Upper lobe of left lung (tissue), 6 donors: ENCODE measurements around the gene SLC22A2. TPM values are rescaled to one million over a fixed set of nuclear protein-coding genes. Genes with fewer than 3 reads are reported as not detected.

ENCODE experiments used
- ATAC-seq, 2 donors: fragments of 200-7000 bp; cut with Tn5 transposase; one replicate each; pipeline ENCODE4 v1.9.1; 2022; ENCODE audit warnings: mild to moderate bottlenecking in 2 of 2, moderate library complexity in 2 of 2; ENCODE audit not compliant: low FRiP score in 2 of 2
- DNase-seq, 2 donors: peaks; one replicate each; pipeline ENCODE4 v3.0.0-alpha.2; 2019 to 2020
- H3K27ac ChIP-seq, 4 donors: fragments of 200-600 bp; sonication (generic); one replicate each; pipeline ENCODE4 v1.5.1; 2016 to 2019
- H3K27me3 ChIP-seq, 4 donors: fragments of 200-600 bp; sonication (generic); one replicate each; pipeline ENCODE4 v1.5.1; 2017 to 2019
- H3K36me3 ChIP-seq, 4 donors: fragments of 200-600 bp; sonication (generic); one replicate each; pipeline ENCODE4 v1.5.1; 2016 to 2019
- H3K4me1 ChIP-seq, 4 donors: fragments of 200-600 bp; sonication (generic); one replicate each; pipeline ENCODE4 v1.5.1; 2018 to 2019
- H3K4me3 ChIP-seq, 4 donors: fragments of 200-600 bp; sonication (generic); one replicate each; pipeline ENCODE4 v1.5.1; 2017 to 2019; ENCODE audit warnings: mild to moderate bottlenecking in 2 of 4, moderate library complexity in 1 of 4
- H3K9me3 ChIP-seq, 4 donors: fragments of 200-600 bp; sonication (generic); one replicate each; pipeline ENCODE4 v1.5.1; 2018 to 2019
- CTCF ChIP-seq, 6 experiments: fragments of 450-650 bp in 4 of 6; fragments of 200-600 bp in 2 of 6; sonication (generic) in 2 of 6; IDR thresholded peaks; one replicate each; pipeline ENCODE4 v1.5.1; 2016 to 2019; ENCODE audit warnings: antibody characterized with exemption in 6 of 6
- EP300 ChIP-seq, 4 donors: sonication (generic); formaldehyde crosslinking; IDR thresholded peaks; one replicate each; pipeline ENCODE4 v1.5.1; 2017; ENCODE audit warnings: antibody characterized with exemption in 4 of 4, control low read depth in 2 of 4
- POLR2A ChIP-seq, 4 donors: fragments of 450-650 bp; IDR thresholded peaks; one replicate each; pipeline ENCODE4 v1.5.1; 2016 to 2017; ENCODE audit warnings: antibody characterized with exemption in 4 of 4, mild to moderate bottlenecking in 2 of 4
- POLR2AphosphoS5 ChIP-seq, 2 donors: sonication (generic); formaldehyde crosslinking; IDR thresholded peaks; one replicate each; pipeline ENCODE4 v1.5.1; 2017; ENCODE audit warnings: antibody characterized with exemption in 2 of 2
- WGBS, 2 donors: methylation state at CpG; one replicate each; pipeline ENCODE4 v1.1.5; 2017 to 2018; 5-methylcytosine and 5-hydroxymethylcytosine counted together
- total RNA-seq, 6 donors: library from RNA; depleted of rRNA in 4 of 6; stranded (reverse); fragments of >200 nt in 4 of 6; gene quantifications; one replicate each; pipeline versions ENCODE4 v1.1.0 to v1.2.1, GENCODE V29; 2016 to 2021
- donor health status: DM: no; HTN: no; CAD: no; lungs with moderate emphysema.
- donor health status: DM: no; HTN: yes; CAD: no; lungs with severe emphysema.

The SLC22A2 gene
- total RNA-seq, 6 donors from 2014 or later = not detected

DNA sequence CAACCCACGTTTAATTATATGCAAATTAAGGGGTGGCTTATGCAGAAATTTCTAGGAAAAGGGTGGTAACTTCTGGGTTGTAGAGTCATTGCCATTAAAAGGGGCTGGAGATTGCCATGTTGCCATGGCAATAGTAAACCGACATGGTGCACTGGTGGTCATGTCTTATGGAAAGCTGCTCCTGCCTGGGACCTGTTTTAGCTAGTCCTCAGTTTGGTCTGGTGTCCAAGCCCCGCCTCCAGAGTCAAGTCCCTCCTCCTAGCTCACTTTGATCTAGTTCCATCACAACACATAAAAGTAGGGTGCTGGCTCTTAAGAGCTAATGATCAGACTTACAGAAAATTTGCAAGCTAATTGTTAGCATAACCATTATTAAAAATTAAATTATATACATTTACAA, 5.3 kb downstream of the SLC22A2 start:
- Histone ChIP-seq H3K4me1 (no peaks in the 10 kb centered on the region), H3K36me3 (no peaks in the 10 kb centered on the region), H3K9me3 (no peaks in the 10 kb centered on the region), H3K27ac (no peak overlapping the region), H3K4me3 (no peak overlapping the region), H3K27me3 (no peaks in the 10 kb centered on the region)
- no peak for ATAC-seq
- no peak for TF ChIP-seq EP300 (IDR thresholded peaks at IDR 0.05)
- TF ChIP-seq CTCF (IDR thresholded peaks at IDR 0.05) = no peak
- no peak for TF ChIP-seq POLR2AphosphoS5 (IDR thresholded peaks at IDR 0.05)
- no peak for TF ChIP-seq POLR2A (IDR thresholded peaks at IDR 0.05)
- 38 to 40% methylated on average over 3 of the region's 3 CpGs for WGBS, 2 donors
- no peak for DNase-seq

GRCh38 chr6:160252073-160252813, 6.4 kb downstream of the SLC22A2 start:
- Histone ChIP-seq H3K4me1 (no peaks in the 10 kb centered on the region), H3K36me3 (no peaks in the 10 kb centered on the region), H3K27ac (no peak overlapping the region), H3K4me3 (no peak overlapping the region), H3K9me3 (no peaks in the 10 kb centered on the region), H3K27me3 (no peaks in the 10 kb centered on the region)
- WGBS, 2 donors = 72 to 79% methylated on average over 1 of the region's 1 CpG
- DNase-seq (no peak), ATAC-seq (no peak)
- TF ChIP-seq POLR2A (IDR thresholded peaks at IDR 0.05) (no peak), CTCF (IDR thresholded peaks at IDR 0.05) (no peak), POLR2AphosphoS5 (IDR thresholded peaks at IDR 0.05) (no peak), EP300 (IDR thresholded peaks at IDR 0.05) (no peak)

- Histone ChIP-seq H3K4me1 (no peaks in the 10 kb centered on the region), H3K36me3 (no peaks in the 10 kb centered on the region), H3K27me3 (no peaks in the 10 kb centered on the region), H3K9me3 (no peaks in the 10 kb centered on the region), H3K4me3 (no peak overlapping the region), H3K27ac (no peak overlapping the region)
- TF ChIP-seq CTCF (IDR thresholded peaks at IDR 0.05) (no peak), POLR2AphosphoS5 (IDR thresholded peaks at IDR 0.05) (no peak), EP300 (IDR thresholded peaks at IDR 0.05) (no peak), POLR2A (IDR thresholded peaks at IDR 0.05) (no peak)
- WGBS, 2 donors = 68 to 72% methylated on average over 3 of the region's 3 CpGs
- DNase-seq (no peak), ATAC-seq (no peak)
Observed at GRCh38 chr6:160249671-160250070, 8.9 kb downstream of the SLC22A2 start.

- ATAC-seq (no peak), DNase-seq (no peak)
- Histone ChIP-seq H3K27me3 (no peaks in the 10 kb centered on the region), H3K27ac (no peak overlapping the region), H3K4me3 (no peak overlapping the region), H3K4me1 (no peaks in the 10 kb centered on the region), H3K36me3 (no peaks in the 10 kb centered on the region), H3K9me3 (no peaks in the 10 kb centered on the region)
- TF ChIP-seq POLR2AphosphoS5 (IDR thresholded peaks at IDR 0.05) (no peak), CTCF (IDR thresholded peaks at IDR 0.05) (no peak), POLR2A (IDR thresholded peaks at IDR 0.05) (no peak), EP300 (IDR thresholded peaks at IDR 0.05) (no peak)
- 59 to 84% methylated on average over 1 of the region's 1 CpG for WGBS, 2 donors
Observed at GRCh38 chr6:160248538-160248937, 10.1 kb downstream of the SLC22A2 start.

DNA sequence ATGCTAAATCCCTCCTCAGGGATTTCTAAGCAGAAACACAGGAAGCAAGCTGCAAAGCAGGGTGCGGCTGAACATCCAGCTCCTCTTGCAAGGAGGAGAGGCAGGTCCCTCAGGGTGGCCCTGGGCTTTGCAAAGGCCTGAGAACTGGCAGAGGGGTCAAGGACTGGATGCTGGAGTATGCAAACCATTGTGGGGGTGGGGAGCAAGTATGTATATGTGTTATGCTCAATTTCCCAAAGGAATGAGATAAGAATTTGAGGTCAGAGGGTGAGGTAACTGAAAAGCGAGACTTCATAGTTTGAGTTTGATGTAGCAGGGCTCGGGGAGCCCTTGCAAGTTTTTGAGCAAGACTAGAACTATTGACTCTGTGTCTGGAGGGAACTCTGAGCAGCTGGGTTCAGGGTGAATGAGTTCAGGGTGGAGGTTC, 11.2 kb downstream of the SLC22A2 start:
- Histone ChIP-seq H3K4me1 (no peaks in the 10 kb centered on the region), H3K4me3 (no peak overlapping the region), H3K9me3 (no peaks in the 10 kb centered on the region), H3K27me3 (no peaks in the 10 kb centered on the region), H3K27ac (no peak overlapping the region), H3K36me3 (no peaks in the 10 kb centered on the region)
- 68 to 72% methylated on average over 3 of the region's 3 CpGs for WGBS, 2 donors
- no peak for DNase-seq
- peak in 1 of 2 donors; percentile 36 for ATAC-seq
- no peak for TF ChIP-seq CTCF (IDR thresholded peaks at IDR 0.05)
